Cardiac muscle cell (in vitro differentiated cells and primary cell): ENCODE results near the gene N4BP2L2. TPM values are rescaled to one million over a fixed set of nuclear protein-coding genes. Genes with fewer than 3 reads are reported as not detected.

Source experiments
- DNase-seq, 2 donors: peaks; one replicate each; pipeline versions ENCODE4 v3.0.0 to v3.0.0-alpha.2; 2010 to 2017; ENCODE audit warnings: low read depth in 1 of 2, low spot score in 1 of 2
- H3K27ac ChIP-seq: fragments of 200-600 bp; sonication (generic); 2 replicates; pipeline ENCODE4 v1.5.1; 2016
- H3K27me3 ChIP-seq: fragments of 200-600 bp; sonication (generic); 2 replicates; pipeline ENCODE4 v1.6.0; 2016; ENCODE audit warnings: control low read depth
- H3K36me3 ChIP-seq: fragments of 200-600 bp; sonication (generic); 2 replicates; pipeline ENCODE4 v1.5.1; 2016; ENCODE audit warnings: control low read depth
- H3K4me1 ChIP-seq: fragments of 200-600 bp; sonication (generic); 2 replicates; pipeline ENCODE4 v1.8.1; 2017; ENCODE audit warnings: low read depth, mild to moderate bottlenecking, mixed run types
- H3K4me3 ChIP-seq: fragments of 200-600 bp; sonication (generic); 2 replicates; pipeline ENCODE4 v1.5.1; 2016; ENCODE audit warnings: mild to moderate bottlenecking
- H3K9me3 ChIP-seq: fragments of 200-600 bp; sonication (generic); 2 replicates; pipeline ENCODE4 v1.5.1; 2017; ENCODE audit warnings: low read depth, mild to moderate bottlenecking, control low read depth
- CTCF ChIP-seq: IDR thresholded peaks from 2 replicates; pipeline ENCODE4 v1.5.1; 2012; ENCODE audit warnings: low read depth, mild to moderate bottlenecking, low read length
- polyA plus RNA-seq: library from polyadenylated mRNA; unstranded; fragments of >200 nt; fragmentation: Nextera tagmentation; extraction: Ambion mirVana; gene quantifications from 2 replicates; pipeline ENCODE4 v1.2.1, GENCODE V29; 2016
- total RNA-seq: library from RNA; depleted of rRNA; stranded (reverse); fragments of >200 nt; gene quantifications from 2 replicates; pipeline ENCODE4 v1.2.3, GENCODE V29; 2016

N4BP2L2 gene
- total and polyA plus RNA-seq, 2 experiments from 2014 or later, result 96.8 to 137 TPM

GRCh38 chr13:32446773-32447465 lies 91.7 kb downstream of the N4BP2L2 start:
- Histone ChIP-seq H3K36me3 (peaks cover 2% of the 10 kb centered on the region), H3K27ac (peak overlapping the region; percentile 28), H3K9me3 (no peaks in the 10 kb centered on the region), H3K27me3 (no peaks in the 10 kb centered on the region), H3K4me3 (no peak overlapping the region), H3K4me1 (peaks cover 16% of the 10 kb centered on the region)
- DNase-seq, result peak in 1 of 2 donors; percentile 36
- no peak for TF ChIP-seq CTCF

- Histone ChIP-seq H3K27ac (no peak overlapping the region), H3K27me3 (no peaks in the 10 kb centered on the region), H3K4me1 (peaks cover 16% of the 10 kb centered on the region), H3K4me3 (no peak overlapping the region), H3K36me3 (peaks cover 2% of the 10 kb centered on the region), H3K9me3 (no peaks in the 10 kb centered on the region)
- no peak for TF ChIP-seq CTCF
- no peak for DNase-seq
Observed at GRCh38 chr13:32446220-32446619, 92.4 kb downstream of the N4BP2L2 start.

GRCh38 chr13:32445461-32445860 lies 93.1 kb downstream of the N4BP2L2 start:
- H3K27me3 ChIP-seq, result no peaks in the 10 kb centered on the region
- H3K4me3 ChIP-seq, result no peak overlapping the region
- H3K4me1 ChIP-seq, result peaks cover 16% of the 10 kb centered on the region
- no peak overlapping the region for H3K27ac ChIP-seq
- H3K36me3 ChIP-seq, result peaks cover 2% of the 10 kb centered on the region
- no peaks in the 10 kb centered on the region for H3K9me3 ChIP-seq
- no peak for DNase-seq
- no peak for TF ChIP-seq CTCF

GRCh38 chr13:32443111-32443510 lies 95.5 kb downstream of the N4BP2L2 start:
- H3K9me3 ChIP-seq, result no peaks in the 10 kb centered on the region

GRCh38 chr13:32438871-32439270 lies 99.7 kb downstream of the N4BP2L2 start:
- no peak for TF ChIP-seq CTCF
- Histone ChIP-seq H3K9me3 (no peaks in the 10 kb centered on the region), H3K27ac (no peak overlapping the region), H3K4me3 (no peak overlapping the region), H3K4me1 (no peaks in the 10 kb centered on the region), H3K36me3 (peaks cover 17% of the 10 kb centered on the region), H3K27me3 (no peaks in the 10 kb centered on the region)
- DNase-seq, result no peak

More at GRCh38 chr13:32443111-32443510, 95.5 kb downstream of the N4BP2L2 start:
- peak; percentile 11 to 17 for DNase-seq
- no peak overlapping the region for H3K27ac ChIP-seq
- H3K4me3 ChIP-seq, result no peak overlapping the region
- H3K27me3 ChIP-seq, result no peaks in the 10 kb centered on the region
- TF ChIP-seq CTCF, result peak; percentile 22
- H3K4me1 ChIP-seq, result peaks cover 15% of the 10 kb centered on the region
- peaks cover 4% of the 10 kb centered on the region for H3K36me3 ChIP-seq
